Immature natural killer cell (primary cell): ENCODE measurements around the gene SPATA18. TPM values are rescaled to one million over a fixed set of nuclear protein-coding genes. Genes with fewer than 3 reads are reported as not detected.
"Not testable (repeated sequence)": the region's sequence is repeated elsewhere in the genome, so short reads cannot be mapped to it uniquely, and the experiment has no call there.

Experiments
- DNase-seq, 3 donors: peaks; one replicate each; pipeline ENCODE4 v3.0.0; 2022; ENCODE audit warnings: mixed read lengths in 1 of 3
- H3K27ac Mint-ChIP-seq, 6 donors: one replicate each; pipeline ENCODE4 v1.8.0; 2020; ENCODE audit warnings: mixed read lengths in 6 of 6, mild to moderate bottlenecking in 5 of 6, inconsistent platforms in 4 of 6, moderate library complexity in 3 of 6
- H3K27me3 Mint-ChIP-seq, 3 donors: one replicate each; pipeline ENCODE4 v1.8.0; 2020 to 2021; ENCODE audit warnings: low read depth in 3 of 3, mild to moderate bottlenecking in 3 of 3, mixed read lengths in 3 of 3, moderate library complexity in 3 of 3, inconsistent platforms in 1 of 3
- H3K36me3 Mint-ChIP-seq, 3 donors: one replicate each; pipeline ENCODE4 v1.8.0; 2020; ENCODE audit warnings: mixed read lengths in 3 of 3, inconsistent platforms in 2 of 3, mild to moderate bottlenecking in 2 of 3
- H3K4me1 Mint-ChIP-seq, 2 donors: one replicate each; pipeline ENCODE4 v1.8.0; 2020; ENCODE audit warnings: inconsistent platforms in 2 of 2, mild to moderate bottlenecking in 2 of 2, mixed read lengths in 2 of 2, moderate library complexity in 1 of 2
- H3K4me3 Mint-ChIP-seq, 5 donors: one replicate each; pipeline ENCODE4 v1.8.0; 2020; ENCODE audit warnings: mild to moderate bottlenecking in 5 of 5, mixed read lengths in 5 of 5, inconsistent platforms in 3 of 5, moderate library complexity in 3 of 5
- H3K9me3 Mint-ChIP-seq, 6 donors: one replicate each; pipeline ENCODE4 v1.8.0; 2020; ENCODE audit warnings: mild to moderate bottlenecking in 6 of 6, mixed read lengths in 6 of 6, inconsistent platforms in 4 of 6, moderate library complexity in 3 of 6
- polyA plus RNA-seq, 3 donors: library from polyadenylated mRNA; unstranded; fragments of 300-500 nt; fragmentation: Illumina TruSeq; gene quantifications; one replicate each; pipeline ENCODE4 v1.2.3, GENCODE V29; 2021

SPATA18 gene
- polyA plus RNA-seq, 3 donors from 2014 or later: not detected

- no peak for DNase-seq
- no peaks in the 10 kb centered on the region for H3K4me1 Mint-ChIP-seq
- peaks cover 0 to 6% (median 3%) of the 10 kb centered on the region in 3 donors for H3K27me3 Mint-ChIP-seq
- H3K27ac Mint-ChIP-seq: no peak overlapping the region
- H3K9me3 Mint-ChIP-seq: peaks cover 0 to 20% (median 4%) of the 10 kb centered on the region in 6 donors
- H3K36me3 Mint-ChIP-seq: peaks cover 0 to 5% (median 0%) of the 10 kb centered on the region in 3 donors
- H3K4me3 Mint-ChIP-seq: no peak overlapping the region
Observed at GRCh38 chr4:52071791-52072546, 20.9 kb downstream of the SPATA18 start.

- H3K27ac Mint-ChIP-seq: no peak overlapping the region
- H3K4me1 Mint-ChIP-seq: no peaks in the 10 kb centered on the region
- no peak for DNase-seq
- H3K4me3 Mint-ChIP-seq: no peak overlapping the region
- H3K27me3 Mint-ChIP-seq: peaks cover 2 to 8% (median 5%) of the 10 kb centered on the region in 3 donors
- H3K9me3 Mint-ChIP-seq: peaks cover 0 to 19% (median 1%) of the 10 kb centered on the region in 6 donors
- peaks cover 0 to 5% (median 0%) of the 10 kb centered on the region in 3 donors for H3K36me3 Mint-ChIP-seq
Observed at GRCh38 chr4:52076731-52077130, 25.6 kb downstream of the SPATA18 start.

DNA sequence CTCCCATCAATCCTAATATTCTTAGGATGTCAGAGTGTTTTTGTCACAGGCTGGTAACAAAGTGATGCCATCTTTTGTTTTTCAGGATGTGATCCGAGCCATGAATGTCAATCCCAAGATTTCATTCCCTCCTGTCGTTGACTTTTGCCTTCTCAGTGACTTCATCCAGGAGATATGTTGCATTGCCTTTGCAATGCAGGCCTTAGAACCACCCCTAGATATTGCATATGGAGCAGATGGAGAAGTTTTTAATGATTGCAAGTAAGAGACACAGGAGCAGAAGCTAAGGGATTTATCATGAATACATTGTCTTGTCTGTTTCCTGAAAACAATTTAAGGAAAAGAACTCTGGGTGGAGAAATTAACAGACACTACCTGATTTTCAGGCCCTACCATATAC, 28.6 kb downstream of the SPATA18 start:
- Mint-ChIP-seq H3K27ac (no peak overlapping the region), H3K9me3 (peaks cover 0 to 22% (median 3%) of the 10 kb centered on the region in 6 donors), H3K27me3 (peaks cover 2 to 10% (median 4%) of the 10 kb centered on the region in 3 donors), H3K36me3 (no peaks in the 10 kb centered on the region), H3K4me1 (no peaks in the 10 kb centered on the region), H3K4me3 (no peak overlapping the region)
- no peak for DNase-seq

DNA sequence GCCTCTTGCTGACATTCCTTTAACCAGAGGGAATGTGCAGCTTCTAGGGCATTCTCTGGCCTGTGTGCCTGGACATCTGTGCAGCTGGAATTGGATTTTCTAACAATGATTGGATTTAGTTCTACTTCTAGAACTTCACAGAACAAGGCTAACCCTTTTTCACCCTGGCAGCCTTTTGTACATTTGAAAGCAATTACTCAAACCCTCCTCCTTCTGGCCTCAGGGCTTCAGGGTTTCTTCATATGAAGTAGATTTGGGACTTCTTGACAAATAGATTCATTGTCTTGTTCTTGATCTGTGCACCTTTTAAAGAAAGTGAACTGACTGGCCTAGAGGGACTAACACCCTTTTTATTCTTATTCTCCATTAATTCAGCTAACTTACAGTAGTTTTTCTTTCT, 30.1 kb downstream of the SPATA18 start:
- Mint-ChIP-seq H3K4me3 (no peak overlapping the region), H3K36me3 (no peaks in the 10 kb centered on the region), H3K27me3 (peaks cover 2 to 4% (median 2%) of the 10 kb centered on the region in 3 donors), H3K4me1 (no peaks in the 10 kb centered on the region), H3K27ac (no peak overlapping the region), H3K9me3 (peaks cover 0 to 17% (median 3%) of the 10 kb centered on the region in 6 donors)
- DNase-seq: no peak

DNA sequence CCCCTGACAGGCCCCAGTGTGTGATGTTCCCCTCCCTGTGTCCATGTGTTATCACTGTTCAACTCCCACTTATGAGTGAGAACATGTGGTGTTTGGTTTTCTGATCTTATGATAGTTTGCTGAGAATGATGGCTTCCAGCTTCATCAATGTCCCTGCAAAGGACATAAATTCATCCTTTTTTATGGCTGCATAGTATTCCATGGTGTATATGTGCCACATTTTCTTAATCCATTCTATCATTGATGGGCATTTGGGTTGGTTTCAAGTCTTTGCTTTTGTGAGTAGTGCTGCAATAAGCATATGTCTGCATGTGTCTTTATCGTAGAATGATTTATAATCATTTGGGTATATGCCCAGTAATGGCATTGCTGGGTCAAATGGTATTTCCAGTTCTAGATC, 35.3 kb downstream of the SPATA18 start:
- H3K4me3 Mint-ChIP-seq, DNase-seq, H3K36me3 Mint-ChIP-seq, H3K27me3 Mint-ChIP-seq, H3K4me1 Mint-ChIP-seq, H3K27ac Mint-ChIP-seq: not testable (repeated sequence)
- H3K9me3 Mint-ChIP-seq: peaks cover 0 to 25% (median 12%) of the 10 kb centered on the region in 6 donors

- H3K27me3 Mint-ChIP-seq: no peaks in the 10 kb centered on the region
- no peak overlapping the region for H3K27ac Mint-ChIP-seq
- peaks cover 0 to 18% (median 11%) of the 10 kb centered on the region in 6 donors for H3K9me3 Mint-ChIP-seq
- no peaks in the 10 kb centered on the region for H3K36me3 Mint-ChIP-seq
- H3K4me3 Mint-ChIP-seq: no peak overlapping the region
- no peaks in the 10 kb centered on the region for H3K4me1 Mint-ChIP-seq
- DNase-seq: no peak
Observed at GRCh38 chr4:52091801-52092200, 40.7 kb downstream of the SPATA18 start.

- no peaks in the 10 kb centered on the region for H3K27me3 Mint-ChIP-seq
- no peak overlapping the region for H3K4me3 Mint-ChIP-seq
- no peak overlapping the region for H3K27ac Mint-ChIP-seq
- H3K4me1 Mint-ChIP-seq: no peaks in the 10 kb centered on the region
- no peak for DNase-seq
- peaks cover 0 to 15% (median 4%) of the 10 kb centered on the region in 6 donors for H3K9me3 Mint-ChIP-seq
- no peaks in the 10 kb centered on the region for H3K36me3 Mint-ChIP-seq
Observed at GRCh38 chr4:52093466-52093865, 42.4 kb downstream of the SPATA18 start.

DNA sequence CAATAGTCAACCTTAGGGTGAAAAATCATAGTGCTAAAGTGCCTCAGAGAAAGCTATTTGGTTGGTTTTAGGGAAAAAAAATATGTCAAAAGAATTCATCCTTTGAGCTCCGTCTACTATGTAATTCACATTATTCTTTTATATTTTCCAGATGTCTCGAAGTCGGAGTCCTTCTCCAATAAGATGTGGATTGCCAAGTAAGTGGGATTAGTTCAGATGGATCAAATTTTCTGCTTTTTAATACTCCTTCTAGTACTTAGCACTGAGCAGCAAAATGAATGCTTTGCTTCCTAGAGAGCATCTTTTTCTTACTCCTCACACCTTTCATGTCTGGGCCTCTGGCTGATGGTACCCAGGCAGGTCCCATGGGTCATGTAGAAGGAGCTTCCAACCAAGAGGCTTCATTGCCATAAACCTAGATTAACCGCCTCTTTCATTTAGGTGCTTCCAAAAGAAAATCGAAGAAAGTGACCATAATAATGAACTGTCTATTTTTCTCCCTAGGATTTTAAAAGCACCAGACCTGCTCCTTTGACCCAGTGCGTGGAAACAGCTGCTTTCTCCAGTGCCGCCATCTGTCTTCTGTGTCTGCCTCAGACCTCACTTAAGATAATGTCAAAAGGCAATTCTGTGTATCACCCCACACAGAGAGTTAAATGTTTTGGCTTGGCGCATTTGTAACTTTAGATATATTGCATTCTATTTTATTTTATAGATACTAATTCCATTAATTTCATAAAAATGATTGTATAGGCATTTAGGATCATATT, 43.5 kb downstream of the SPATA18 start:
- Mint-ChIP-seq H3K27me3 (no peaks in the 10 kb centered on the region), H3K9me3 (peaks cover 0 to 13% (median 1%) of the 10 kb centered on the region in 6 donors), H3K4me3 (no peak overlapping the region), H3K4me1 (no peaks in the 10 kb centered on the region), H3K27ac (no peak overlapping the region), H3K36me3 (no peaks in the 10 kb centered on the region)
- no peak for DNase-seq

DNA sequence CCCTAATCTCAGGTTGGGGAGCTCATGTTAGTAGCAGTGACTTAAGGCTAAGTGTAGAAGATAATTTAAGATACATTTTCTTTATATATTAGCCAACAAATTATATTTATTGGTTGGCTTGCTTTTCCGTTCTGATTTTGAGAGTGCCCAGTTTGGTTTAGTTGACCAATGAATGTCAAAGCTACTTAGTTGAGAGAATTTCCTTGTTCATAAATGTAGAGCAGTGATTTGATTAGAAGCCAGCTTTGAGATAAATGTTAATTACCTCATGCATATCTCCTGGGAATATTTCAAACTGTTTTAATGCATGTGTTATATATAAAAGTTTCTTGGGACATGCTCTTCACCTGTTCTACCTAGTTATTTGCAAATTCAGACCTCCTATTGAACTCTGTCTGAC, 44.3 kb downstream of the SPATA18 start:
- Mint-ChIP-seq H3K9me3 (peaks cover 0 to 12% (median 1%) of the 10 kb centered on the region in 6 donors), H3K36me3 (no peaks in the 10 kb centered on the region), H3K27ac (no peak overlapping the region), H3K4me3 (no peak overlapping the region), H3K27me3 (no peaks in the 10 kb centered on the region), H3K4me1 (no peaks in the 10 kb centered on the region)
- DNase-seq: no peak

DNA sequence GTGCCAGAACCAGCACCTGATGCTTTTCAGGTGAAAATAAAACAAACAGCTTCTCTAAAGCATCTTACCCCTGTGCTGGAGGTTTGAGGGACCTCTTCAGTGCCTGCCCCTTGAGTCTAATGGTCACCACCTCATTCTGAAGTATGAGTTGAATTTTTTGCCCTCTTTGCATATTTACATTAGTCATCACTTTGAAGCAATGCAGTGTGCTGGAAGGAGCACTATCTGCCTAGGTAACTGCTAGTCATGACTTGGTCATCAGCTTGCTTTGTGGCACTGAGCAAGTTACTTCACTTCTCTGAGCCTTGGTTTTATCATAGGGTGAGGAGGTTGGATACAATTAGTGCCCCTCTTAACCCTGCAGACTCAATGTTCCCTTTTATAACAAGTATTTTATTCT, 44.9 kb downstream of the SPATA18 start:
- H3K36me3 Mint-ChIP-seq: no peaks in the 10 kb centered on the region

GRCh38 chr4:52098618-52099017, 47.5 kb downstream of the SPATA18 start:
- peaks cover 0 to 9% (median 0%) of the 10 kb centered on the region in 6 donors for H3K9me3 Mint-ChIP-seq
- H3K27me3 Mint-ChIP-seq: no peaks in the 10 kb centered on the region
- H3K27ac Mint-ChIP-seq: no peak overlapping the region

More for the DNA sequence above, 44.9 kb downstream of the SPATA18 start:
- DNase-seq: no peak
- Mint-ChIP-seq H3K4me1 (no peaks in the 10 kb centered on the region), H3K27ac (no peak overlapping the region), H3K4me3 (no peak overlapping the region), H3K9me3 (peaks cover 0 to 10% (median 0%) of the 10 kb centered on the region in 6 donors), H3K27me3 (no peaks in the 10 kb centered on the region)

DNA sequence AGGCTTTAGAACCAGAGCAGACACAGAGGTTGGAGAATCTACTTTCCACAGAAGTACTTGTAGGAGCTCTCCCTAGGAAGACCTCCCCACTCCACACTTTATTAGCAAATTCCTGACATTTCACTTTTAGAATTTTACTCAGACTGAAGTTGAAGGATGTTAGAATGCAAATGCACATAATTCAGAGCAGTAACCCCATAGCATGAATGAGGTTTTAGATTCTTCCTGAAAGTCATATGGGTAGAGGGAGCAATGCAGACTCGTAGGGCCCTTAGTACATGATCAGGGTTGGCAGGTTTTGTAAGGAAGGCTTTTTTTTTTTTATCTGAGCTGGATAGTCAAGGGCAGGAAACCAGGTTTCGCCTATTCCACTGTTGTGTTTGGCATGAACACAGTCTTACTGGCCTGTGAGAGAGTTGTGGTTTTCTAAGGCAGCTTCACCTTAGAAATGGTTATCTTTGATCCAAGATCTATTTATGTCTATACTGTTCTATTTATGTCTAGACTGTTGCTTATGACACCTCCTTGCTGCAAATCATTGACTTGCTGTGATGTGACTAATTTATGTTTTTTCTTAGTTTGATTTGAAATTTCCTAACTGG, 48.9 kb downstream of the SPATA18 start:
- H3K4me1 Mint-ChIP-seq: no peaks in the 10 kb centered on the region
- H3K4me3 Mint-ChIP-seq: no peak overlapping the region
- no peaks in the 10 kb centered on the region for H3K36me3 Mint-ChIP-seq
- no peaks in the 10 kb centered on the region for H3K27me3 Mint-ChIP-seq
- peaks cover 0 to 9% (median under 1%) of the 10 kb centered on the region in 6 donors for H3K9me3 Mint-ChIP-seq
- no peak for DNase-seq
- H3K27ac Mint-ChIP-seq: no peak overlapping the region

More at GRCh38 chr4:52098618-52099017, 47.5 kb downstream of the SPATA18 start:
- no peak overlapping the region for H3K4me3 Mint-ChIP-seq
- no peaks in the 10 kb centered on the region for H3K4me1 Mint-ChIP-seq
- no peak for DNase-seq
- no peaks in the 10 kb centered on the region for H3K36me3 Mint-ChIP-seq

- peaks cover 0 to 5% (median 3%) of the 10 kb centered on the region in 6 donors for H3K9me3 Mint-ChIP-seq
- no peak overlapping the region for H3K4me3 Mint-ChIP-seq
- no peaks in the 10 kb centered on the region for H3K27me3 Mint-ChIP-seq
- no peaks in the 10 kb centered on the region for H3K4me1 Mint-ChIP-seq
- no peaks in the 10 kb centered on the region for H3K36me3 Mint-ChIP-seq
- DNase-seq: no peak
- H3K27ac Mint-ChIP-seq: no peak overlapping the region
Observed at GRCh38 chr4:52102587-52102986, 51.5 kb downstream of the SPATA18 start.

DNA sequence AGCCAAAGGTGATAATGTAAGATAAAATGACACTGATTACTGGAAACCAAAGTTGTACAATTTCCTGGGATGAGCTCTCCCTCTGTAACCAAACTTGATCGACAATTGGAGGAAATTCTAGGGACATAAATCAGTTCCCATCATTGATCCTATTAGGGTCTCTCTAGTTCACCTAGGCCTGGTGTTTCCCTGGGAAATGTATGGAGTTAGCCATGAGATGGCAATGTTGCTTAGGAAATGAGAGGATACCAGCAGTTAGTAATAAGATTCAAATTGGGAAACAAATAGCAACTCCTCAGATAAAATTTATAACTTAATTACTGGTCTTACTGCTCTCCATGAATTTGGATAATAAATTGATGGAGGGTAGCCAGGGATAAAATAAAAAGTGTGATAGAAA, 52.2 kb downstream of the SPATA18 start:
- no peak overlapping the region for H3K27ac Mint-ChIP-seq
- H3K4me1 Mint-ChIP-seq: no peaks in the 10 kb centered on the region
- H3K27me3 Mint-ChIP-seq: no peaks in the 10 kb centered on the region
- no peaks in the 10 kb centered on the region for H3K36me3 Mint-ChIP-seq
- H3K9me3 Mint-ChIP-seq: peaks cover 0 to 5% (median 3%) of the 10 kb centered on the region in 6 donors
- DNase-seq: no peak
- no peak overlapping the region for H3K4me3 Mint-ChIP-seq
